CD4-positive, alpha-beta T cell treated with Interleukin-17A for 4 hours (primary cell): ENCODE measurements around the gene NR1D2.

ENCODE experiments used
- DNase-seq: peaks from one replicate; pipeline ENCODE4 v3.0.0-alpha.2; 2020; ENCODE audit warnings: mixed read lengths

Gene NR1D2

DNA sequence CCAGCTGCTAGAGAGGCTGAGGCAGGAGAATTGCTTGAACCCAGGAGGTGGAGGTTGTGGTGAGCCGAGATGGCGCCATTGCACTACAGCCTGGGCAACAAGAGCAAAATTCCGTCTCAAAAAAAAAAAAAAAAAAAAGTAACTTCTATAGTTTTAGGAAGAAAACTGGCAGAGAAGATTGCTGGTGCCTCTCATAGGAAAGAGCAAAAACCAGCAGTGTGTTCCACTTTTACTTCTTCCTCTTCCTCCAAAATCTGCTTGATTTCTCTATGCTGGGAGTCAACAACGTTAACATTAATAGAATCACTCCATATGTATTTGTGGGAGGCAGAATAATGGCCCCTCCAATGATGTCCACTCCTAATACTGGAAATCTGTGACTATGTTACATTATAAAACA lies 12.5 kb upstream of the NR1D2 start:
- no peak for DNase-seq

DNA sequence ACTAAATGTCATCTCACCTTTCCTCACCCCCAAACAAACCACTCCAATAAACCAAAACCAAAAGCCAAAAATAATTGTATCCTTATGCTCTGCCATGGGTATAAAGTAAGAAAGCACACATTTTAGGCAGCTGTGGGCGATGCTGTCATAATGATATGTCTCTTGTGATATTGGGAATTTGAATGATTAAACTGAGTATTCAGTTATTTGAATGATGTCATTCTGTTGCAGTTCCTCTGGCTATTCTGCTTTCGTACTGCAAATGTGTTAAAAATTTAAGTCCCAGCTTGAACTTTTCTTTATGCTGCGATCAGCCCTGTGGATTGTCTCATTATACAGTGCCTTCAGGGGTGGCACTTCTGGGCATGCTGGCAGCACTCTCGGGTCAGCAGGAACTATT lies 10.8 kb upstream of the NR1D2 start:
- no peak for DNase-seq

DNA sequence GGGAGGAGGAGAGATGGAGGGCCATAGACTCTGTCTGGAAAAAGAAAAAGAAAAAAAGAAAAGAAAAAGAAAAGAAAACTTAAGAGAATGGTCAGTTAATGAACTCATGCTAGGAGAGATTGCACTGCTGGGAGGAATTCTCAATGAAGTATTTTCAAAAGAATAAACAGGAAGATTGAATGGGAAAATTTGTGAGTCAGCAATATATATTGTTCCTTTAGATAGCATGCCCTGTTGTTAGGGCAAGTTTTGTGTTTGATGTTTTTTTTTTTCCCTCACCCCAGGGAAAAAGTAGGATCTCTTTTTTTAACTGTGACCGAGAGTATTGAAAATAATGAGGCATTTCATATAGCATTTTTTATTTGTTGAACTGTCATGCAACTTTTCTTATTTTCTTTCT lies 7.8 kb upstream of the NR1D2 start:
- no peak for DNase-seq

DNA sequence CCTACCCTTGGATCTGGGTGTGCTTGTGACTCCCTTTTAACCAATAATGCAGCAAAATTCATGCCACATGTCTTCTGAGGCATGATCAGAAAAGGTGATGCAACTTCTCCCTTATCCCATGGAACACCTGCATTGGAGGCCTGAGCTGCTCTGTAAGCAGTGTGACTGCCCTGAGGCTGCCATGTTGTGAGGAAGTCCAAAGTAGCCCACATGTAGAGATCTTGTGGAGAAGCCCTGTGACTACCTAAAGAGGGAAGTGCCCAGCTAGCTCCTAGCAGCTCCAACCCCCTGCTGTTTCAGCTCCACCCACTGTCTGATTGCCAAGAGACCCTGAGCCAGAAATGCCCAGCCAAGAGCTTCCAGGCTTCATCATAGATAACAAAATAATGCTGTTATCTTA lies 6.4 kb upstream of the NR1D2 start:
- DNase-seq, result no peak

DNA sequence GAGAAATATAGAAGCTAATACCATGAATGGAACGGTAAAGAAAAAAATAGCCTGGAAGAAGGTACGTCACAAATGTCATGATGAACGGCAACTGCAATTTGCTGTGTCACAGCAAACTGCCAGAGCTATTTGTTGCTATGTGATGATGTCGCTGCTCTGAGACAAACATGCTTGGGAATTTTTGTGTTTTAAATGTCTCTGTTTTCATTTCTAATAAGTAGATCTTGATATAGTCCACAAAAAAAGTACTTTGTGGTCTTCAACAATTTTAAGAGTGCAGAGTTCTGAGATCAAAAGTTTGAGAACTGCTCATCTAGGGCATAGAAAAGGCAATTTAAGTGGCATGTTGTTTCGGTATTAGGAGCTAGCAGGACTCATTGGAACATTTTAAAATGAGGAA lies 4.3 kb upstream of the NR1D2 start:
- no peak for DNase-seq

DNA sequence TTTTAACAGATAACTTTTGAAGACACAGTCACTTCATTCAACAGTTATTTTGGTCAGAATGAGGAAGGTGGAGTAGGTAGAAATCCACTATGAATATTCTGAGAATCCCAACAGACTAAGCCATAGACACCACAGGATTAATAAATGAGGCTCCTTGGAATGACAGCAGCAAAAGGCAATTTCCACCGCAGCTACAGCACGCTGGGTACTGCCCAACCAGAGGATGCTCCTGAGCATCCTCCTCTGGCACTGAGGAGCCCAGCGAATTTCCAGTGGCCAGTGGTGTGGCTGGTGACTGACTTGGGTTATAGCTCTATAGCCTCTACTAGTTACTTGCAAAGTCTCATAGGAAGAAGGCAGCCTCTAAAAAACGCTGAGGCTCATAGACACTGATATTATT lies 3.6 kb upstream of the NR1D2 start:
- no peak for DNase-seq

DNA sequence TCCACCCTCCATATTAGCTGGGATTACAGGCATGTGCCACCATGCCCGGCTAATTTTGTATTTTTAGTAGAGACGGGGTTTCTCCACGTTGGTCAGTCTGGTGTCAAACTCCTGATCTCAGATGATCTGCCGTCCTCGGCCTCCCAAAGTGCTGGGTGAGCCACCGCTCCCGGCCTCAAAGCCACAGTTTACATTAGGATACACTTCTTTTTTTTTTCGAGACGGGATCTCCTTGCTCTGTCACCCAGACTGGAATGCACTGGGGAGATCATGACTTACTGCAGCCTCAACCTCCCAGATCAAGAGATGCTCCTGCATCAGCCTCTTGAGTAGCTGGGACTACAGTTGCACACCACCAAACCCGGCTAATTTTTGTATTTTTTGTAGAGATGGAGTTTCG lies 2.5 kb upstream of the NR1D2 start:
- no peak for DNase-seq

DNA sequence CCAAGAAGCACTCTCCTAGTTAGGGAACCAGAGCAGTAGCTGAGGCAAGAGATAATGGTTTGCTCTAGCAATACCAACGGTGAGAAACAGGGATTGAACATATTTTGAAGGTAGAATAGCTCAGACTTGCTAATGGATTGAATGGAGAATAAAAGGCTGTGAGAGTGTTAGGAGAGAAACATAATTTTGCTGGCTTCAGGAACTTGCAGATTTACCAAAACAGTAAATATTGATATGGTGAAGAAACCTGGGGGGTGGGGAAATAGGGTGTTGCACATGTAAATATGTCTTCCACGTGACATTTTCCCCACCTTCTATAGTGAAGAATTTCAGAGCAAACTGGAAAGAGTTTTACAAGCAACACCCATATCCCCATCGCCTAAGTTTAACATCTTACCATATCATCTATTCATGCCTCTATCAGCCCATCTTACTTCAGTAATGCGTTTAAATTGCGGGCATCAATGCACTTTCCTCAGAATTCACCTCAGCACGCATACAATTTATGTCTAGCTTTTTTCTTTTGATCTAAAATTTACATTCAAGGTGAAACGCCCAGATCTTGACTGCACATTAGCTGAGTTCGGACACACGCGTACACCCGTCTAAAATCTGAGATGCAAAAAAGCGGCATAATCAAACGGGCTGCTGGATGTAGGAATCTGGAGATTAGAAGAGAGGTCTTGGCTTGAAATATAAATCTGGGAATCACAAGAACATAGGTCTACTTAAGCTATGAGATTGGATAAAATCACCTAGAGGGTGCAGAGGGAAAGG lies 891 bp upstream of the NR1D2 start:
- no peak for DNase-seq

DNA sequence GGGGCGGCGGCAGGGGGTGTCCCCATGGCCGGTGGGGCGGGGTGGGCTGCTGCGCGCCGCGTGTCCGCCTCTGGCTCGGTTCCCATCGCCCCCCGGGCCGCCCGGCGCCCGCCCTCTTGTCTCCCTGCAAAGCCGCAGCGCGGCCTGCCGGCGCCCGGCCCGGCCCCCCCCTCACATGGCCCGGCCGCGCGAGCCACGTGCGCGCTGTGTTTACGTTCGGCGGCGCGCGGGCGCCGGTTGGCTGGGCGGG lies 502 bp downstream of the NR1D2 start:
- DNase-seq, result no peak

DNA sequence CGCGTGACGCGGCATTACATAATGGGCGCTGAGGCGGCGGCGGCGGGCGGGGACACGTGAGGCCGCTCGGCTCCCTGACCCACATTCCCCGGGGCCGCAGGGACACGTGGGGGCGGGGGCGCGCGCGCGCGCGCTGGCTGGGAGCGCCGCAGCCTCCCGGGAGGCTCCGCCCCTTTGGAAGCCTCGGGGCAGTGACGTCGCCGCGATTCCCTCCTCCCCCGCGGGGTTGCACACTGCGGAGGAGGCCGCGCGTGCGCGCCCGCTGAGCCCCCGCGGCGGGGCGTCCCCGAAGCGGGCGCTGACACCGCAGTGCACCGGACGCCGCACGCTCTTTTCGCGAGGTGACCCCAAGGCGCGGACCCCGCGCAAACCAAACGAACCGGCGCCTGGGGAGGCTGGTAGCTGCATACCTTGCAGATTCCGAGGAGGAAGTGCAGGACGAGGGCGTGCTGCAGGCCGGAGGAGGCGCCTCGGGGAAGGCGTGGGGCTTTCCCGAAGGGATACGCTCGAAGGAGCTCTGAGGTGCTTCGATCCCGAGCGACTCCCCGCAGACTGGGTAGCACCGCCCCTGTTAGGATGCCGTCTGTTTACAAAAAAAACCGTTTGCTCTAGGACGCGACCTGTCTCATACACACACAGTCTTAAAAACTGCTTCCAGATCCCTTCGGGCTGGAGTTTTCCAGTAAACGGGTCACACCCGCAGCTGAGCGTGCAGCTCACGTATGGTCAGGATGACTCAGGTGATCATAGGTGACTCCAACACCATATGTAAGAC lies 1.0 kb downstream of the NR1D2 start:
- peak; percentile 98 for DNase-seq

DNA sequence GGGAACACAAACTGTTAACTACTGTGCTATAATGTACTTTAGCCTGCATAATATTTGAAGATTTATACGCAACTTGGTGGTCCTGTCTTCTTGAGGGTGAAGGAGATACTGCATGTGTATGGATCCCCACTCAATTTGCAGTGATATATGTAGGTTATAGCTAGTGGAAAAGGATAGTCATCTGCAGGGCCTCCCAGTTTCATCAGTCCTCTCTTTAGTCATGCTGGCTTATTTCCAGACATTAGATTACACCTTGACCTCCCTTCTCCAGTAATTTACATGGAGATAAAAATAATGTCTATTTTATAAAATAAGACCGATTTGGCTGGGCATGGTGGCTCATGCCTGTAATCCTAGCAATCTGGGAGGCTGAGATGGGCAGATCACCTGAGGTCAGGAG lies 3.7 kb downstream of the NR1D2 start:
- DNase-seq, result no peak

DNA sequence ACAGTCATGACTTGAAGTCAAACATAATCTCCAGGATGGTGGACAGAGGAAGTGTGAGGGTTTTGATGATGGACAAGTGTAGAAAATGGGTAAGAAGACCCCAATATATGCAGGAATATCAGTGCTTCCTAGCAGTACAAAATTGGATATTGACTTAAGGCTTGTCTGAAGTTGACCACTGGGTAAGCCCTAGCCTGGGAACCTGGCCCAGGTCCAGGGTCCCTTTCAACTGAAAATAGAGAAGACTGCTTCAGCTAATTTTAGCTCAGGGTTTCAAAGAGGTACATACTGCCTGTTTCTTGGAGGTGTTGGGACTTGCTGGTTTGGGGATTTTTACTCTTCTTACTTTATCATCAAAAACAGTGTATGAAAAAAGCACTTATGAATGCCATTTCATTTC lies 4.7 kb downstream of the NR1D2 start:
- no peak for DNase-seq

DNA sequence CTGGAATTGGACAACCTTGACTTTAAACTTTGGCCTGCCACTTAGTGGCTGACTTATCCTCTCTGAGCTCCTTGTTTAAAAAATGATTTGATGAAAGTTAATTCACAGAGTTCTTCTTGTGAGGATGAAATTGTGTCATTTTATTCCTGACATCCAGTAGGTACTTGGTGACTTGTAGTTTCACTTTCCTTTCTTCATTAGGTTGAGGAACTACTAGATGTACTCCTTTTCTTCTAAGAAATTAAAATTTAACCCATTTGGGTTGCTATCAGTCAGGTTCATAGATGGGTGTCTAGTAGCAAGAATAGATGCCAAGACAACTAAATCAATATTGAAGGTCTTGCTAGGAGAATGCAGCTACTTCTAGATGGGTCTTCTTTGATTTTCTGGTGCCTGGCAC lies 5.2 kb downstream of the NR1D2 start:
- no peak for DNase-seq

DNA sequence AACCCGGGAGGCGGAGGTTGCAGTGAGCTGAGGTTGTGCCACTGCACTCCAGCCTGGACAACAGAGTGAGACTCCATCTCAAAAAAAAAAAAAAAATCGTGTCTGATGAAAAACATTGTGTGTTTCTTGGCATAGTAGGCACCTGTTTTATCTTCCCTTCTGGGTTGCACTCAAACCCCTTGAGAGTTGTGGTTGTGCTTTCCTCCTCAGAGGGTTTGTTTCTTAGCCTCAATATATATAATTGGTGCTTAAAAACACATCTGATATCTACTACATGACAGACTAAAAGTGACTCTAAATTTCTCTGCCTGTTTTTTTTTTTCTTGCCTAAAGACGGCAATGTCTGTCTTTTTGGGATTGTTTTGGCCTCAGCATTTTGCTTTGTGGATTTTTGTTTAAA lies 7.6 kb downstream of the NR1D2 start:
- no peak for DNase-seq

DNA sequence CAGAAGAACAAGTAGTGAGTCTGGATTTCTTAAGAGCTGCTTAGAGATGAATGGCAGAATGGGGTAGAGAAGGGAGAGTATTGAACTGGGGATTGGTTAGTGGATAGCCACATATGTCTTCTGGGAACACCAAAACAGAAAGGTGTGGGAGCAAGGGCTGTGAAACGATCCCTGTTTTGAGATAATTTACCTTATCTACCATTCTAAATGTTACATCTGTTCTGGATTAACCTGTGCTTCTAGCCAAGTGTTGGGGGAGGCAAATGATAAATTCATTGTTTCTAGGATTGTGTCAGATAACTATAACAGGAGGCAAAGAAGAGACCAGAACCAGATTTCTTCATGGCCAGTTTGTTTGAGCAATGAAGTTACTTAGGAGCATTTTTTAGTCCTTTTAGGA lies 8.4 kb downstream of the NR1D2 start:
- DNase-seq, result no peak

DNA sequence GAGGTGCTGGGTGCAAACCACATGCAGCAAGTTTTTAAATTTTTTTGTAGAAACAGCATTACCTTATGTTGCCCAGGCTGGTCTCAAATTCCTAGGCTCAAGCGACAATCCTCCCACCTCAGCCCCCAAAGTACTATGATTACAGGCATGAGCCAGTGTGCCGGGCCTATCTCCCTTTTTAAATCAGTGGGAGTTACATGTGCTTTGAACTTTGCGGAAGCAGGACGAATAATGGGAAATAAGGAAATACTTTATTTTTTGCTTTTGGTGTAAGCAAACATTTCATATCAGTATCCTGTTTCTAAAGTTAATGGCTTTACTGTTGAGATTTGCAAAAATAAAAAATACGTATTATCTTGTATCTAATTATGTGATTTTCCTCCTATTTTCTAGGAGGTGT lies 9.1 kb downstream of the NR1D2 start:
- DNase-seq, result no peak

DNA sequence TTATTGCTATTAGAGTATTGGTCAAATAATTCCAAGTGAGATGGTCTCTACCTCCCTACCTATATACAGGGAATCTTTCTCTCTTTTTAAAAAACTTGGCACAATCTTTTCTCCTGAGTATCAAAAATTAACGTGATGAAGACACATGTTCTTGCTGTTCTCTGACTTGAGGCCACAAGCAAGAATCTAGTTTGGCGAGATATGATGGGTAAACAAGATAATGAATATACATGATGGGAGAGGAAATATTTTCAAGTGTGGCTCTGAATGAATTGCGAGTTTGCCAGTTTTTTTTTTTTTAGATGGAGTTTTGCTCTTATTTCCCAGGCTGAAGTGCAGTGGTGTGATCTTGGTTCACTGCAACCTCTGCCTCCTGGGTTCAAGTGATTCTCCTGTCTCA lies 11.6 kb downstream of the NR1D2 start:
- no peak for DNase-seq

DNA sequence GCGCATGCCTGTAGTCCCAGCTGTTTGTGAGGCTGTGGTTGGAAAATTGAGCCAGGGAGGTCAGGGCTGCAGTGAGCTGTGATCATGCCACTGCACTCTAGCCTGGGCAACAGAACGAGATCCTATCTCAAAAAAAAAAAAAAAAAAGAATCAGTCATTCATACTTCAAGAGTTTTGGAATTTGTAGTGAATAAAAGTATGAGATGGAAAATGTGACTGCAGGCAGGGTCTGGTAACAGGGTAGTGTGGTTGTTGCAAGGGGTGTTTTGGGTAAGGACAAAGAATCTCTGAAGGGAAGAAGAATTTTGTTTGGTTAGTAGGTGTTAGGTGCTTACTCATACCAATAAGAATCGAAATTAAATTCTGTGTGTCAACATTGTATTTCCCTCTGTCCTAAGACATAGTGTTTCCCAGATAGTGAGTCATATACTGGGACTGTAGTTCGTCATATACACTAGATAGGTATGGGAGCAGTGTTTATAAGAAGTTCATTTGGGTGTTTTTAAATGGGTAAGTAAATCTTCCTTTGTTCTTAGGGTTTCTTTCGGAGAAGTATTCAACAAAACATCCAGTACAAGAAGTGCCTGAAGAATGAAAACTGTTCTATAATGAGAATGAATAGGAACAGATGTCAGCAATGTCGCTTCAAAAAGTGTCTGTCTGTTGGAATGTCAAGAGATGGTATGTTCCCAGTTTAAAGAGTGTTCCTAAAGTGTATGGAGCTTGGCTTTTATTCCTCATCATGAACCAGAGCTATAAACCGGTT lies 14.2 kb downstream of the NR1D2 start:
- DNase-seq, result no peak

DNA sequence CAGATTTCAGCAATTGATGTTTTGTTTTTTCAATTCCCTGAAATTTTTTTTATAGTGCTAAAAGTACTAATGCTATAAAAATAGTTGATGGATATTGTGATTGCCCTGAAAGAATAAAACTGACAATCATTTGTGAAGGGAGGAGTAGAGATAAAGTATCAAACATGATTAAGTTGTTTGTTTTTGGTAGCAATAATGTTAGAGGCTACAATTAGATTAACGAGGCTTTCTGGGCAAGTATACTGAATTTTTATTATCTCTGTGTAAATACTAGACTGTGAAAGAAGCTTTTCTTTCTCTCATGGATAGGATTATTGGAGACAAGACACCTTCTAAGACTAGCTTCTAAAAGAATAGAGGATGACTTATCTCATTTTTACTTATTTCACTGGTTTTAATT lies 15.6 kb downstream of the NR1D2 start:
- DNase-seq, result no peak

DNA sequence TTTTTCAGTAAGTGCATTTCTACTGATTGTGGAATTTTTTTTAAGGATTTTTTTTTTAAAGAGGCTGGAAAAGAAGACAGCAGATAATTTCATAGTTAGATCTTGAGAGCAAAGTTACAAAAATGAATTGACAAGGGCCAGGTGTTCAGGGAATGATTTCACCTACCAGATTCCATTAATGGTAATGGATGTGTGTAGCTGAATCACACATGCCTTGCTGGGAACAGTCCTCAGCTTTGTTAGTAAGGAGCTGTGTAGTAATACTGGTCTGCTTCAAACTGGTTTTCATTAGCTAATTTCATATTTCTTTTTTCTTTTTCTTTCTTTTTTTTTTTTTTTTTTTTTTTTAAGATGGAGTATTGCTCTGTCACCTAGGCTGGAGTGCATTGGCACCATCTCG lies 16.0 kb downstream of the NR1D2 start:
- no peak for DNase-seq

DNA sequence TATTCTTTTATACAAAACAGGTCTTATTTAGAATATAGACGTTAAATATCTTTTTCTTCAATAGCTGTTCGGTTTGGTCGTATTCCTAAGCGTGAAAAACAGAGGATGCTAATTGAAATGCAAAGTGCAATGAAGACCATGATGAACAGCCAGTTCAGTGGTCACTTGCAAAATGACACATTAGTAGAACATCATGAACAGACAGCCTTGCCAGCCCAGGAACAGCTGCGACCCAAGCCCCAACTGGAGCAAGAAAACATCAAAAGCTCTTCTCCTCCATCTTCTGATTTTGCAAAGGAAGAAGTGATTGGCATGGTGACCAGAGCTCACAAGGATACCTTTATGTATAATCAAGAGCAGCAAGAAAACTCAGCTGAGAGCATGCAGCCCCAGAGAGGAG lies 16.8 kb downstream of the NR1D2 start:
- no peak for DNase-seq

DNA sequence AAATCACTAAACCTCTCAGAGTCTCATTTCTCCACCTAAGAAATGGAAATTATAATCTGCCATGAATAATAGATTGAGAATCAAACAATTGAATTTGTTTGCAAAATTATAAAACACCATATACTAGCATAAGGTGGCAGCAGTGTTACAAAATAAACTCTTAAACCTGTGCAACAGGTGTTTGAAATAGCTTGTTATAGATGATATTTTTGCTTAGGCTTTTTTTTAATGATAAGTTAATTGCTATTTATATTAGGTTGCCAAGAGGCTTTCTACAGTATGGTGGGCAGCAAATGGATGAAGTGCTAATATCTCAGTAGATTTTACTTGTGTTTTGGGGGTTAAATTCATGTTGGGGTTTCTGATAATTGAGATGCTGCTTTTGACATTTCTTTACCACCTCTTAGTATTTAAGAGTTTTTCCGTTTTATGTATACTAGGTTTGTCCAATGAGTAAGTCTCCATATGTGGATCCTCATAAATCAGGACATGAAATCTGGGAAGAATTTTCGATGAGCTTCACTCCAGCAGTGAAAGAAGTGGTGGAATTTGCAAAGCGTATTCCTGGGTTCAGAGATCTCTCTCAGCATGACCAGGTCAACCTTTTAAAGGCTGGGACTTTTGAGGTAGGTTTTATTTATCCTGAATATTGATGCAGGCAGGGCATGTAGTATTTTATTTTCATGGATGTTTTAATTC lies 19.6 kb downstream of the NR1D2 start:
- no peak for DNase-seq

DNA sequence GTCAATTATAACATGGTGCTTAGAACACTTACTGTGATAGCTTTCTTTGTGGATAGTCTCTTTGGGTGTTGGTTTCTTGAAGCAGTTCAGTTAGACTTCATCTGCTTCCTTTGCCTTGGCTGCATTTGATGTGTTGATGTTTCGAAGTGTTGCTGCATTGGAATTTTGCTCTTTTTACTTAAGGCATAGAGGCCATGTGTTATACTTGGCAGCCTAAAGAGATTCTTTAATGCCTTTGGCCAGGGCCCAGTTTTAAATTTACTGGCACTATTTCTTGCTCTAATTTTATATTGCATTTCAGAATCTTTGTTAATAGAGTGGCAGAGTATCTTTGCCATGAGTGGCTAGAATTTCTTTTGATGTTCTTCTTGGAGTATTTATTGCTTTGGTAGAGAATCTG lies 21.2 kb downstream of the NR1D2 start:
- no peak for DNase-seq
